Endothelial cell of umbilical vein (primary cell): ENCODE results near the gene GJD2. TPM values are rescaled to one million over a fixed set of nuclear protein-coding genes. Genes with fewer than 3 reads are reported as not detected.

Experiments used
- Bru-seq: library from RNA; stranded (reverse); fragments of 400-500 nt; gene quantifications from one replicate; lab custom pipeline; 2021; lab: Mats Ljungman, UMichigan
- BruChase-seq, 2 experiments: library from RNA; stranded (reverse); fragments of 400-500 nt; gene quantifications; one replicate each; lab custom pipeline; 2021; lab: Mats Ljungman, UMichigan
- BruUV-seq: library from RNA; stranded (reverse); fragments of 400-500 nt; replicated peaks from 2 replicates; lab custom pipeline; 2021; lab: Mats Ljungman, UMichigan
- CTCF ChIA-PET: fragments of 300-600, 350-600 bp; sonication (Branson Sonifier 250); formaldehyde crosslinking; loops from one replicate; lab custom pipeline; 2021; ENCODE audit warnings: antibody characterized with exemption, inconsistent platforms; lab: Charles Lee
- POLR2A ChIA-PET: fragments of 300-600, 350-600 bp; sonication (Branson Sonifier 250); formaldehyde crosslinking; loops from one replicate; lab custom pipeline; 2021; ENCODE audit warnings: antibody characterized with exemption, inconsistent platforms; lab: Charles Lee
- DNase-seq: peaks from one replicate; pipeline ENCODE4 v3.0.0-alpha.2; 2011; ENCODE audit warnings: low read depth, low spot score
- FAIRE-seq: peaks from 2 replicates; lab custom pipeline; 2011; peaks lifted over from hg19 to GRCh38; lab: Jason Lieb, UNC
- H2AFZ ChIP-seq: 2 replicates; pipeline ENCODE4 v1.6.0; 2012; ENCODE audit warnings: low read depth, low read length, control low read depth, inconsistent platforms
- H3K27ac ChIP-seq: 2 replicates; pipeline ENCODE4 v1.5.1; 2011; ENCODE audit warnings: low read depth, mild to moderate bottlenecking, control low read depth, low read length, moderate library complexity; ENCODE audit not compliant: insufficient read depth
- H3K27me3 ChIP-seq, 2 experiments: 2 replicates each; pipeline versions ENCODE4 v1.6.0 to v1.6.1; 2011; ENCODE audit warnings: low read length in 2 of 2, mixed read lengths in 1 of 2; ENCODE audit not compliant: control insufficient read depth in 2 of 2, insufficient read depth in 2 of 2
- H3K36me3 ChIP-seq, 2 experiments: 2 replicates in 1 of 2; 3 replicates in 1 of 2; pipeline ENCODE4 v1.5.1; 2011; ENCODE audit warnings: low read length in 2 of 2, mild to moderate bottlenecking in 1 of 2, moderate library complexity in 1 of 2; ENCODE audit not compliant: control insufficient read depth in 2 of 2, insufficient read depth in 2 of 2; ENCODE audit errors: extremely low read depth in 1 of 2
- H3K4me1 ChIP-seq: 3 replicates; pipeline ENCODE4 v1.5.1; 2011; ENCODE audit warnings: mild to moderate bottlenecking, low read length; ENCODE audit not compliant: control insufficient read depth, insufficient read depth; ENCODE audit errors: extremely low read depth
- H3K4me2 ChIP-seq: 2 replicates; pipeline ENCODE4 v1.6.1; 2011; ENCODE audit warnings: low read length, control low read depth, mixed read lengths; ENCODE audit not compliant: insufficient read depth
- H3K4me3 ChIP-seq, 3 experiments: fragments of 200-600 bp in 1 of 3; sonication (generic), shearing (Covaris generic) in 1 of 3; replicated peaks in 1 of 3; 2 replicates each; pipeline ENCODE4 v1.5.1; 2011 to 2016; ENCODE audit warnings: control low read depth in 3 of 3, low read length in 3 of 3, mild to moderate bottlenecking in 2 of 3, inconsistent platforms in 1 of 3, low read depth in 1 of 3, moderate library complexity in 1 of 3; ENCODE audit not compliant: insufficient read depth in 1 of 3
- H3K79me2 ChIP-seq: 2 replicates; pipeline ENCODE4 v1.6.0; 2012; ENCODE audit warnings: low read length, inconsistent platforms; ENCODE audit not compliant: control insufficient read depth, insufficient read depth
- H3K9ac ChIP-seq: replicated peaks from 2 replicates; pipeline ENCODE3; 2011; ENCODE audit warnings: low read length, control low read depth; ENCODE audit not compliant: insufficient read depth; ENCODE audit errors: extremely low read depth
- H3K9me1 ChIP-seq: replicated peaks from 3 replicates; pipeline ENCODE4 v1.6.0; 2011; ENCODE audit warnings: mild to moderate bottlenecking, low read length; ENCODE audit not compliant: control insufficient read depth, insufficient read depth; ENCODE audit errors: extremely low read depth
- H3K9me3 ChIP-seq: replicated peaks from 2 replicates; pipeline ENCODE4 v1.5.1; 2012; ENCODE audit warnings: low read length, inconsistent platforms; ENCODE audit not compliant: control insufficient read depth, insufficient read depth
- H4K20me1 ChIP-seq: replicated peaks from 2 replicates; pipeline ENCODE3; 2011; ENCODE audit warnings: mild to moderate bottlenecking, low read length; ENCODE audit not compliant: control insufficient read depth, insufficient read depth; ENCODE audit errors: extremely low read depth
- CTCF ChIP-seq, 2 donors: IDR thresholded peaks; 1 replicate in 1 of 2; 2 replicates in 1 of 2; pipeline ENCODE4 v1.5.1; 2011; ENCODE audit warnings: low read length in 2 of 2, mild to moderate bottlenecking in 2 of 2, moderate library complexity in 2 of 2, control low read depth in 1 of 2, inconsistent platforms in 1 of 2, low read depth in 1 of 2; ENCODE audit not compliant: insufficient read depth in 1 of 2; ENCODE audit errors: extremely low read depth in 1 of 2
- EZH2 ChIP-seq: IDR thresholded peaks from 2 replicates; pipeline ENCODE4 v1.6.1; 2012; ENCODE audit warnings: borderline replicate concordance, low read depth, mild to moderate bottlenecking, moderate library complexity, low read length, inconsistent platforms; ENCODE audit not compliant: severe bottlenecking
- FOS ChIP-seq: IDR thresholded peaks from 2 replicates; pipeline ENCODE4 v1.6.1; 2011; ENCODE audit warnings: mild to moderate bottlenecking, low read length, moderate library complexity, borderline replicate concordance; ENCODE audit not compliant: insufficient read depth
- GATA2 ChIP-seq: IDR thresholded peaks from 2 replicates; pipeline ENCODE4 v1.7.0; 2011; ENCODE audit warnings: low read depth, mild to moderate bottlenecking, moderate library complexity, mixed read lengths, low read length; ENCODE audit not compliant: insufficient read length, insufficient read depth
- JUN ChIP-seq: IDR thresholded peaks from 2 replicates; pipeline ENCODE4 v1.6.1; 2011; ENCODE audit warnings: borderline replicate concordance, low read depth; ENCODE audit not compliant: insufficient read length, insufficient read depth
- MAX ChIP-seq: IDR thresholded peaks from 2 replicates; pipeline ENCODE4 v1.6.1; 2011; ENCODE audit not compliant: insufficient read depth, insufficient read length
- POLR2A ChIP-seq: IDR thresholded peaks from 2 replicates; pipeline ENCODE4 v1.6.1; 2012; ENCODE audit warnings: low read depth, mild to moderate bottlenecking, control low read depth, low read length
- POLR2AphosphoS5 ChIP-seq: IDR thresholded peaks from 2 replicates; pipeline ENCODE4 v1.6.1; 2012; ENCODE audit warnings: low read depth, mild to moderate bottlenecking, control low read depth, low read length, moderate library complexity; ENCODE audit not compliant: insufficient read depth
- dilution Hi-C: fragments of 300-500 bp; cut with MboI; formaldehyde crosslinking; loops from one replicate; pipeline ENCODE4 v1.15.0; 2019; ENCODE audit warnings: low sequenced_read_pairs; ENCODE audit not compliant: extremely low pct_ligation_motif_present
- intact Hi-C: fragments of 100-400 bp; cut with micrococcal nuclease; formaldehyde crosslinking; loops from one replicate; pipeline ENCODE4 v1.10.0; 2022
- long read RNA-seq: library from polyadenylated mRNA; stranded (forward); transcript quantifications from one replicate; pipeline ENCODE4 v2.0.0, GENCODE V29; 2021
- polyA minus RNA-seq, 3 experiments: library from RNA; depleted of rRNA, polyadenylated mRNA; stranded (reverse); fragments of >200 nt; gene quantifications; 1 replicate in 1 of 3; 2 replicates in 2 of 3; pipeline ENCODE4 v1.2.3, GENCODE V29; 2011
- polyA plus RNA-seq, 4 experiments: library from polyadenylated mRNA; depleted of rRNA in 3 of 4; stranded (reverse) in 3 of 4; unstranded in 1 of 4; fragments of >200 nt; gene quantifications; 2 replicates each; pipeline versions ENCODE4 v1.2.1 to v1.2.3, GENCODE V29; 2011 to 2012; ENCODE audit warnings: missing spikeins in 1 of 4
- total RNA-seq: library from RNA; stranded (reverse); gene quantifications from 2 replicates; pipeline ENCODE4 v1.2.3, GENCODE V29; 2021

Gene GJD2
- not detected in 2 replicates for total RNA-seq
- polyA plus RNA-seq, result not detected in 2 replicates
- not detected in 2 replicates for polyA plus RNA-seq (2011; cell fraction: cytosol; rRNA removed)
- not detected in 2 replicates for polyA plus RNA-seq (2011; cell fraction: nucleus; rRNA removed)
- not detected in 2 replicates for polyA plus RNA-seq (2012)
- not detected in 2 replicates for polyA minus RNA-seq
- not detected for polyA minus RNA-seq (2011; cell fraction: cytosol; rRNA and poly(A)+ RNA removed)
- polyA minus RNA-seq (2011; cell fraction: nucleus; rRNA and poly(A)+ RNA removed), result not detected in 2 replicates
- Bru-seq, nascent RNA, result not detected
- BruChase-seq, experiment 1, labeled RNA remaining after a 6-hour chase, result not detected
- BruChase-seq, experiment 2, labeled RNA remaining after a 2-hour chase, result not detected
- long read RNA-seq, result 0 reads

DNA sequence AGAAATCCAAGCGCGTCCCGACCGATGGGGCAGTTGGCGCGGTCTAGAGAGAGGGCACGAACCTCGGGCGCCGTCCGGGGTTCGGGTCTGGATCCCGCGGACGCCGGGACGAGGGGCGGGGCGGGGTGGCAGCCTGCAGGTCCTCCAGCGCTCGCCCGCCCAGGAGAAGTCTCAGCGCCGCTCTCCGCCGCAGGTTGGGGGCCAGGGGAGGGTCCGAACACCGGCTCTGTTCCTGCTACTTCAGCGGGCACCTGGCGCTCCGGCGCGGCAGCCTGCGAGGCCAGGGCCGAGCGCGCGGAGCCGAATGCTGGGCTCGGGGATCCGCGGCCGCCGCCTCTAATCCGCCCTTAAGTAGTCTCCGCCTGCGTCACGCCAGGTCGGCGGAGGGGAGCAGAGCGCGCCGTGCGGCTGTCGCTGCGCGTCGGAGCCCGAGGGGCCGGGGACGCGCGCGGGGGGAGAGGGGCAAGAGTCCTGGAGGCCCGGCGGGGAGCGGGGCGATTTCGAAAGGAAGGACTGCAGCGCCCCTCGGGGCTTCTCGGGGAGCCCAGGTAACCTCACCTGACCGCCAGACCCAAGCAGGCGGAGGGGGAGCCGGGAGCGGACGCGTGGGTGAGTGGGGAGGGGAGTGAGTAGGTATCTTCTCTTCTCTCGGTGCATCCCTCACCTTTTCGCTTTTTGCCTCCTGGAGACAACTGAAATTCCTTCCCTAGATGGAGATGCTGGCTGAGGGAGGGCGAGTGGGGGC lies at the start of gene GJD2:
Gene GJD2, minus strand, starts transcription at position 325 of the 745 bp plus-strand sequence. CDS start 510 bp downstream, outside the sequence.
- POLR2A ChIA-PET, result no interaction called here
- H3K27me3 ChIP-seq, result peaks cover 30 to 56% of the 10 kb centered on the region in 2 experiments
- dilution Hi-C loops, result no loop called here

DNA sequence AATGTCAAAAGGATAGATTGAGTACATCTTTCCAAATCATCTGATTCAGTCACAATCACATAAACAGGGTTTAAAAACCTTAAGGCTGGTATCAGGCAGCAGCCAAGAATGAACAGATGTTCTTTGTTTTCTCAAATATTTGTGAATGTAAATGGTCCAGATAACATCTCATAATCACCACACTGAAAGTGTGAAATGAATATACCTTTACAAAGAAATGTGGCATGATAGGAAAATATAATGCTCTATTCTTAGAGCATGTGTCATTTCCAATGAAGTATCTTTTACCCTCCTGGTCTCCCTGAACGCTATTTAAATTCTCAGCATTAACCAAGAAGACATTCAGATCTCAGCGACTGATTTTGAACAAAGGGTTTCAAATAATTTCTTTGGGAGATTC lies 49.3 kb upstream of the GJD2 start:
- H3K79me2 ChIP-seq, result no peaks in the 10 kb centered on the region
- POLR2A ChIA-PET, result no interaction called here
- H3K4me3 ChIP-seq, result no peak overlapping the region
- dilution Hi-C loops, result no loop called here
- FAIRE-seq (no peak), DNase-seq (no peak)
- CTCF ChIA-PET, result no interaction called here
- H3K4me2 ChIP-seq, result no peak overlapping the region
- no peaks in the 10 kb centered on the region for H3K36me3 ChIP-seq
- no TSS peak for BruUV-seq
- no peak overlapping the region for H3K27ac ChIP-seq
- no peaks in the 10 kb centered on the region for H3K9me1 ChIP-seq
- no peak overlapping the region for H2AFZ ChIP-seq
- TF ChIP-seq MAX (no peak), GATA2 (no peak), CTCF (IDR thresholded peaks at IDR 0.05; ENCODE audit: extremely low read depth in 1 of 2, insufficient read depth in 1 of 2, low read depth in 1 of 2, low read length in 2 of 2) (no peak), FOS (no peak), POLR2A (no peak), EZH2 (no peak), JUN (no peak), POLR2AphosphoS5 (no peak)
- H4K20me1 ChIP-seq, result no peaks in the 10 kb centered on the region
- no peaks in the 10 kb centered on the region for H3K4me1 ChIP-seq
- H3K27me3 ChIP-seq, result peaks cover 4 to 15% of the 10 kb centered on the region in 2 experiments
- H3K9me3 ChIP-seq, result no peaks in the 10 kb centered on the region
- intact Hi-C loops, result no loop called here
- no peak overlapping the region for H3K9ac ChIP-seq

More for the DNA sequence above, at the start of gene GJD2:
- H3K4me1 ChIP-seq, result no peaks in the 10 kb centered on the region
- no peaks in the 10 kb centered on the region for H3K36me3 ChIP-seq
- no peak within 1 kb of the TSS for H3K9ac ChIP-seq
- H4K20me1 ChIP-seq, result no peaks in the 10 kb centered on the region
- CTCF ChIA-PET, result no interaction called here
- no peaks in the 10 kb centered on the region for H3K79me2 ChIP-seq
- FAIRE-seq (no peak), DNase-seq (no peak)
- no peaks in the 10 kb centered on the region for H3K9me3 ChIP-seq
- no peak within 1 kb of the TSS for H3K27ac ChIP-seq
- H3K9me1 ChIP-seq, result no peaks in the 10 kb centered on the region
- intact Hi-C loops, result no loop called here
- peak within 1 kb of the TSS; percentile 8 for H3K4me2 ChIP-seq
- BruUV-seq, result no TSS peak
- H2AFZ ChIP-seq, result no peak within 1 kb of the TSS
- TF ChIP-seq POLR2AphosphoS5 (no peak), EZH2 (peak; percentile 97)
- H3K4me3 ChIP-seq, result no peak within 1 kb of the TSS
